H9 (cell line): ENCODE measurements around the gene PLCG1. TPM values are rescaled to one million over a fixed set of nuclear protein-coding genes. Genes with fewer than 3 reads are reported as not detected.
A peak's percentile ranks its signal among the peaks of the same experiment; 100 is the strongest.

ENCODE experiments used
- DNase-seq: peaks from one replicate; pipeline ENCODE4 v3.0.0-alpha.2; 2017
- H2AFZ ChIP-seq: one replicate; pipeline ENCODE4 v1.6.1; 2013; ENCODE audit warnings: mild to moderate bottlenecking, low read length, control low read depth, moderate library complexity
- H2AK5ac ChIP-seq: 2 replicates; pipeline ENCODE4 v1.6.1; 2013; ENCODE audit warnings: low read length, control low read depth, mixed read lengths; ENCODE audit not compliant: insufficient read length
- H2BK120ac ChIP-seq: one replicate; pipeline ENCODE4 v1.6.1; 2013; ENCODE audit warnings: low read depth, mild to moderate bottlenecking, low read length, control low read depth, inconsistent platforms; ENCODE audit not compliant: poor library complexity, severe bottlenecking
- H2BK12ac ChIP-seq: 2 replicates; pipeline ENCODE4 v1.6.1; 2013; ENCODE audit warnings: low read length, control low read depth, mixed read lengths, low read depth; ENCODE audit not compliant: insufficient read length
- H2BK15ac ChIP-seq: 2 replicates; pipeline ENCODE4 v1.6.1; 2013; ENCODE audit warnings: low read depth, low read length, control low read depth
- H2BK20ac ChIP-seq: one replicate; pipeline ENCODE4 v1.6.1; 2013; ENCODE audit warnings: low read depth, mild to moderate bottlenecking, low read length, control low read depth, inconsistent platforms; ENCODE audit not compliant: poor library complexity, severe bottlenecking
- H2BK5ac ChIP-seq: 2 replicates; pipeline ENCODE4 v1.6.1; 2013; ENCODE audit warnings: low read length, control low read depth, mixed read lengths; ENCODE audit not compliant: insufficient read length
- H3K14ac ChIP-seq: 2 replicates; pipeline ENCODE4 v1.6.1; 2013; ENCODE audit warnings: low read length, control low read depth; ENCODE audit not compliant: insufficient read depth
- H3K18ac ChIP-seq: 2 replicates; pipeline ENCODE4 v1.6.1; 2013; ENCODE audit warnings: low read depth, mild to moderate bottlenecking, mixed read lengths, low read length, control low read depth; ENCODE audit not compliant: insufficient read length
- H3K23ac ChIP-seq: 2 replicates; pipeline ENCODE4 v1.6.1; 2013; ENCODE audit warnings: low read length, control low read depth, mixed read lengths, low read depth; ENCODE audit not compliant: insufficient read length
- H3K23me2 ChIP-seq: 2 replicates; pipeline ENCODE4 v1.6.1; 2013; ENCODE audit warnings: low read depth, mild to moderate bottlenecking, mixed read lengths, low read length, control low read depth; ENCODE audit not compliant: insufficient read length, poor library complexity, severe bottlenecking
- H3K27ac ChIP-seq: 2 replicates; pipeline ENCODE4 v1.5.1; 2013; ENCODE audit warnings: low read length, control low read depth, mixed read lengths, low read depth; ENCODE audit not compliant: insufficient read length
- H3K27me3 ChIP-seq: 2 replicates; pipeline ENCODE4 v1.6.1; 2013; ENCODE audit warnings: low read length, control low read depth, inconsistent platforms; ENCODE audit not compliant: insufficient read depth
- H3K4ac ChIP-seq: 2 replicates; pipeline ENCODE4 v1.6.1; 2013; ENCODE audit warnings: low read depth, mild to moderate bottlenecking, control low read depth, inconsistent platforms, low read length, moderate library complexity
- H3K4me1 ChIP-seq: 2 replicates; pipeline ENCODE4 v1.6.1; 2013; ENCODE audit warnings: low read length, control low read depth, inconsistent platforms; ENCODE audit not compliant: insufficient read depth
- H3K4me2 ChIP-seq: 2 replicates; pipeline ENCODE4 v1.6.1; 2013; ENCODE audit warnings: low read length, control low read depth, mixed read lengths; ENCODE audit not compliant: insufficient read length, insufficient read depth
- H3K56ac ChIP-seq: 2 replicates; pipeline ENCODE4 v1.6.1; 2013; ENCODE audit warnings: low read depth, mild to moderate bottlenecking, mixed read lengths, low read length, control low read depth; ENCODE audit not compliant: insufficient read length
- H3K79me1 ChIP-seq: 2 replicates; pipeline ENCODE4 v1.6.1; 2013; ENCODE audit warnings: low read depth, mild to moderate bottlenecking, moderate library complexity, low read length, control low read depth, inconsistent platforms; ENCODE audit not compliant: insufficient read depth, poor library complexity, severe bottlenecking
- H3K79me2 ChIP-seq: 2 replicates; pipeline ENCODE4 v1.6.1; 2013; ENCODE audit warnings: low read length, control low read depth, inconsistent platforms; ENCODE audit not compliant: insufficient read depth
- H3K9ac ChIP-seq: 2 replicates; pipeline ENCODE4 v1.6.1; 2013; ENCODE audit warnings: low read length, control low read depth, mixed read lengths; ENCODE audit not compliant: insufficient read length; ENCODE audit errors: extremely low read depth
- H3K9me3 ChIP-seq: one replicate; pipeline ENCODE4 v1.6.1; 2013; ENCODE audit warnings: low read depth, low read length, inconsistent platforms; ENCODE audit not compliant: control insufficient read depth
- H3T11ph ChIP-seq: one replicate; pipeline ENCODE4 v1.6.1; 2013; ENCODE audit warnings: mild to moderate bottlenecking, low read length, control low read depth, inconsistent platforms
- H4K20me1 ChIP-seq: one replicate; pipeline ENCODE4 v1.6.1; 2013; ENCODE audit not compliant: control insufficient read depth, insufficient read length, insufficient read depth
- H4K5ac ChIP-seq: 2 replicates; pipeline ENCODE4 v1.6.1; 2013; ENCODE audit warnings: low read depth, mild to moderate bottlenecking, mixed read lengths, low read length, control low read depth; ENCODE audit not compliant: insufficient read length
- H4K8ac ChIP-seq: replicated peaks from 2 replicates; pipeline ENCODE4 v1.6.1; 2013; ENCODE audit warnings: low read length, control low read depth, mixed read lengths, low read depth; ENCODE audit not compliant: insufficient read length
- H4K91ac ChIP-seq: 2 replicates; pipeline ENCODE4 v1.6.1; 2013; ENCODE audit warnings: low read depth, mild to moderate bottlenecking, moderate library complexity, mixed read lengths, low read length, control low read depth; ENCODE audit not compliant: insufficient read length
- H3K27ac Mint-ChIP-seq, 3 experiments: 2 replicates in 2 of 3; 3 replicates in 1 of 3; pipeline ENCODE4 v1.8.0; 2020 to 2021; ENCODE audit warnings: mixed read lengths in 3 of 3, mild to moderate bottlenecking in 1 of 3, moderate library complexity in 1 of 3
- H3K27me3 Mint-ChIP-seq: 2 replicates; pipeline ENCODE4 v1.8.0; 2021; ENCODE audit warnings: low read depth, mild to moderate bottlenecking, moderate library complexity, mixed read lengths
- H3K36me3 Mint-ChIP-seq, 3 experiments: 2 replicates in 2 of 3; 3 replicates in 1 of 3; pipeline ENCODE4 v1.8.0; 2020 to 2021; ENCODE audit warnings: low read depth in 3 of 3, mixed read lengths in 3 of 3; ENCODE audit not compliant: insufficient read depth in 1 of 3
- H3K4me1 Mint-ChIP-seq, 2 experiments: 2 replicates each; pipeline ENCODE4 v1.8.0; 2020; ENCODE audit warnings: mixed read lengths in 2 of 2
- H3K4me3 Mint-ChIP-seq, 2 experiments: 2 replicates in 1 of 2; 3 replicates in 1 of 2; pipeline ENCODE4 v1.8.0; 2020 to 2021; ENCODE audit warnings: mild to moderate bottlenecking in 2 of 2, mixed read lengths in 2 of 2, moderate library complexity in 1 of 2
- H3K9me3 Mint-ChIP-seq, 2 experiments: 2 replicates in 1 of 2; 3 replicates in 1 of 2; pipeline ENCODE4 v1.8.0; 2020; ENCODE audit warnings: mild to moderate bottlenecking in 2 of 2, mixed read lengths in 2 of 2, moderate library complexity in 1 of 2
- CTCF ChIP-seq: fragments of 200-600 bp; sonication (generic); conservative IDR thresholded peaks from 3 replicates; pipeline ENCODE4 v1.8.0; 2021; ENCODE audit warnings: antibody characterized with exemption, mild to moderate bottlenecking
- WGBS: extraction: QIAGEN DNeasy Blood & Tissue Kit; methylation state at CpG from one replicate; pipeline ENCODE4 v1.1.7; 2013; ENCODE audit warnings: missing lambda C conversion rate, low lambda C conversion rate, mixed read lengths; ENCODE audit not compliant: insufficient read length; ENCODE audit errors: extremely low coverage; 5-methylcytosine and 5-hydroxymethylcytosine counted together
- total RNA-seq: library from RNA; stranded (reverse); gene quantifications from 2 replicates; pipeline ENCODE4 v1.2.1, GENCODE V29; 2021

The PLCG1 gene
- total RNA-seq, 1 experiment from 2014 or later, result 171 TPM

GRCh38 chr20:41143354-41143753 is 6.0 kb downstream of the PLCG1 start:
- H3K79me2 ChIP-seq, result peaks cover 93% of the 10 kb centered on the region
- H2BK15ac ChIP-seq, result no peak overlapping the region
- H3K23ac ChIP-seq, result no peak overlapping the region
- Mint-ChIP-seq H3K4me3 (no peak overlapping the region), H3K9me3 (no peaks in the 10 kb centered on the region), H3K27me3 (no peaks in the 10 kb centered on the region), H3K4me1 (peaks cover 59 to 76% of the 10 kb centered on the region in 2 experiments), H3K27ac (peak overlapping the region in 2 of 3 experiments; percentile 6 to 25; a peak in 2 of 7 replicates), H3K36me3 (peaks cover 8 to 31% (median 13%) of the 10 kb centered on the region in 3 experiments)
- no peak overlapping the region for H2BK20ac ChIP-seq
- H2BK12ac ChIP-seq, result no peak overlapping the region
- no peak overlapping the region for H3T11ph ChIP-seq
- no peak overlapping the region for H2AK5ac ChIP-seq
- no CpG with 5 or more reads among the region's 2 CpGs for WGBS
- no peak overlapping the region for H3K14ac ChIP-seq
- peaks cover 16% of the 10 kb centered on the region; the same call in 1 of the 2 replicates for H3K4me1 ChIP-seq
- no peak overlapping the region for H3K4me2 ChIP-seq
- no peak overlapping the region for H4K91ac ChIP-seq
- no peak overlapping the region for H3K4ac ChIP-seq
- H2BK5ac ChIP-seq, result no peak overlapping the region
- H4K20me1 ChIP-seq, result no peaks in the 10 kb centered on the region
- peaks cover 4% of the 10 kb centered on the region for H3K79me1 ChIP-seq
- no peak overlapping the region for H2AFZ ChIP-seq
- H3K9ac ChIP-seq, result no peak overlapping the region
- DNase-seq, result no peak
- no peak overlapping the region for H3K18ac ChIP-seq
- H3K27me3 ChIP-seq, result no peaks in the 10 kb centered on the region
- H3K56ac ChIP-seq, result no peak overlapping the region
- no peak for TF ChIP-seq CTCF
- peaks cover 10% of the 10 kb centered on the region for H3K23me2 ChIP-seq
- H4K8ac ChIP-seq, result no peak overlapping the region
- H2BK120ac ChIP-seq, result no peak overlapping the region
- H3K27ac ChIP-seq, result no peak overlapping the region
- H3K9me3 ChIP-seq, result no peaks in the 10 kb centered on the region
- H4K5ac ChIP-seq, result no peak overlapping the region
